ENCODE measurements around the gene ADAM30.

Gene ADAM30

GRCh38 chr1:119887427-119887826, 8.9 kb downstream of the ADAM30 start:
- POLR2A ChIA-PET: no interaction called here
- Histone ChIP-seq H3K4me1 (ENCODE audit: control insufficient read depth, insufficient read depth, low read length) (no peaks in the 10 kb centered on the region), H3K4me3 (ENCODE audit: low read depth, low read length) (no peak overlapping the region), H3K36me3 (ENCODE audit: control insufficient read depth in 2 of 2, insufficient read depth in 1 of 2, low read length in 2 of 2) (no peaks in the 10 kb centered on the region), H3K9me3 (ENCODE audit: control insufficient read depth, insufficient read depth, low read depth, low read length) (no peaks in the 10 kb centered on the region), H3K27ac (ENCODE audit: extremely low read depth, low read depth, low read length) (no peak overlapping the region)
- TF ChIP-seq ZBTB17 (tag by site-specific recombination; IDR thresholded peaks at IDR 0.05) (no peak), ZNF623 (tag by site-specific recombination; IDR thresholded peaks at IDR 0.05) (no peak), ZNF169 (tag by site-specific recombination; IDR thresholded peaks at IDR 0.05) (no peak)
- CTCF ChIA-PET: interaction anchor here (0.6 to 1.6 kb wide), 6 partner anchors 9 to 286 kb away, joined by 3 to 11 read pairs (median 6); partner anchors contain the start of gene ADAM30

GRCh38 chr1:119885903-119886783, 10.2 kb downstream of the ADAM30 start:
- no peak overlapping the region for H3K27ac ChIP-seq (ENCODE audit: extremely low read depth, low read depth, low read length)
- H3K9me3 ChIP-seq (ENCODE audit: control insufficient read depth, insufficient read depth, low read depth, low read length): no peaks in the 10 kb centered on the region
- H3K4me3 ChIP-seq (ENCODE audit: low read depth, low read length): no peak overlapping the region
- ChIA-PET POLR2A (no interaction called here), CTCF (interaction anchor here (0.6 to 1.6 kb wide), 24 partner anchors 8 to 722 kb away, joined by 3 to 9 read pairs (median 4); partner anchors contain the start of gene ADAM30)
- H3K36me3 ChIP-seq (ENCODE audit: control insufficient read depth in 2 of 2, insufficient read depth in 1 of 2, low read length in 2 of 2): no peaks in the 10 kb centered on the region
- no peaks in the 10 kb centered on the region for H3K4me1 ChIP-seq (ENCODE audit: control insufficient read depth, insufficient read depth, low read length)
- TF ChIP-seq ZBTB1 (tag by site-specific recombination; IDR thresholded peaks at IDR 0.05): no peak
- peak; percentile 82 for TF ChIP-seq SCRT2 (tag by site-specific recombination; IDR thresholded peaks at IDR 0.05)
- no peak for TF ChIP-seq KLF16 (tag by site-specific recombination; IDR thresholded peaks at IDR 0.05)
- TF ChIP-seq ZNF248 (tag by site-specific recombination; IDR thresholded peaks at IDR 0.05): no peak
- TF ChIP-seq ZNF274 (IDR thresholded peaks at IDR 0.05; ENCODE audit: low read length): no peak
- no peak for TF ChIP-seq ZNF274 (tag by site-specific recombination; IDR thresholded peaks at IDR 0.05; ENCODE audit: borderline replicate concordance)
- no peak for TF ChIP-seq ZNF785 (tag by site-specific recombination; IDR thresholded peaks at IDR 0.05)
- TF ChIP-seq ATF2 (tag by site-specific recombination; IDR thresholded peaks at IDR 0.05; ENCODE audit: low read depth): no peak
- TF ChIP-seq PBX3 (CRISPR knock-in tag; IDR thresholded peaks at IDR 0.05): no peak
- TF ChIP-seq ZNF2 (tag by site-specific recombination; IDR thresholded peaks at IDR 0.05): peak; percentile 72
- TF ChIP-seq ZNF654 (tag by site-specific recombination; IDR thresholded peaks at IDR 0.05; ENCODE audit: low read depth): peak; percentile 44
- no peak for TF ChIP-seq ZBTB8A (tag by site-specific recombination; IDR thresholded peaks at IDR 0.05)
- TF ChIP-seq PRDM2 (tag by site-specific recombination; IDR thresholded peaks at IDR 0.05; ENCODE audit: borderline replicate concordance): no peak

All from HEK293 (cell line).